Measurements from ENCODE around the gene KIFBP. TPM values are rescaled to one million over a fixed set of nuclear protein-coding genes. Genes with fewer than 3 reads are reported as not detected.
"Not testable (repeated sequence)": the region's sequence is repeated elsewhere in the genome, so short reads cannot be mapped to it uniquely, and the experiment has no call there.

KIFBP gene
- 32.6 and 40.5 TPM in 2 replicates for total RNA-seq
- polyA plus RNA-seq: 33.8 and 35.1 TPM in 2 replicates

DNA sequence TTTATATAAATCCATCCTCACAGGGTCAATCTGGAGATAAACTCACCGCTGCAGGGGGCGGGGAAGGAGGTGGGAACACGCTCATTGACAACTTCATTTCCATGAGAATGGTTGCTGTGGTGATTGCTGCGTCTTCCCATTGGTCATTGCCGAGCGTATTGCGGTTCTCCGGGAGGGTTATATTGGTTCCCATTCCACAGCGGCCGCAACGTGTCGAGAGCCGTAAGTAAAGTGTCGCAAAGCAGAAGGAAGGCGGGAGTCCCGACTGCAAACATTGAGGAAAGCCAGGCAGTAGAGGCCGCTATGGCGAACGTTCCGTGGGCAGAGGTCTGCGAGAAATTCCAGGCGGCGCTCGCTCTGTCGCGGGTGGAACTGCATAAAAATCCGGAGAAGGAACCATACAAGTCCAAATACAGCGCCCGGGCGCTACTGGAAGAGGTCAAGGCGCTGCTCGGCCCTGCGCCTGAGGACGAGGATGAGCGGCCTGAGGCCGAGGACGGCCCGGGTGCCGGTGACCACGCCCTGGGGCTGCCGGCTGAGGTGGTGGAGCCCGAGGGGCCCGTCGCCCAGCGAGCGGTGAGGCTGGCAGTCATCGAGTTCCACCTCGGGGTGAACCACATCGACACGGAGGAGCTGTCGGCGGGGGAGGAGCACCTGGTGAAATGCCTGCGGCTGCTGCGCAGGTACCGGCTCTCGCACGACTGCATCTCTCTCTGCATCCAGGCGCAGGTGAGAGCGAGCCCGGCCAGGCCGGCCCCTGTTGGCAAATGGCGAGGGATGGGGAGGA is at the start of gene KIFBP:
KIFBP (plus strand) TSS at position 274 of the 787 bp plus-strand sequence; CDS start at position 304, 30 bp downstream.
- H2AFZ ChIP-seq: peak within 1 kb of the TSS; percentile 46
- peak within 1 kb of the TSS; percentile 79 for H3K27ac ChIP-seq
- peaks cover 17% of the 10 kb centered on the region for H3K4me1 ChIP-seq (ENCODE audit: insufficient read depth)
- H3K4me3 ChIP-seq: peak within 1 kb of the TSS; percentile 57
- H3K9me3 ChIP-seq (ENCODE audit: low read depth): no peaks in the 10 kb centered on the region
- peak; percentile 96 for DNase-seq (ENCODE audit: low spot score)
- H3K36me3 ChIP-seq (replicated peaks; ENCODE audit: insufficient read depth, low read depth): no peaks in the 10 kb centered on the region
- WGBS (ENCODE audit: low lambda C conversion rate, missing lambda C conversion rate): under 1% methylated on average over 57 of the region's 62 CpGs
- no peaks in the 10 kb centered on the region for H4K20me1 ChIP-seq (ENCODE audit: insufficient read depth, poor library complexity, severe bottlenecking)
- H3K4me2 ChIP-seq: peak within 1 kb of the TSS; percentile 84
- no peaks in the 10 kb centered on the region for H3K27me3 ChIP-seq
- TF ChIP-seq, protein P1, sequence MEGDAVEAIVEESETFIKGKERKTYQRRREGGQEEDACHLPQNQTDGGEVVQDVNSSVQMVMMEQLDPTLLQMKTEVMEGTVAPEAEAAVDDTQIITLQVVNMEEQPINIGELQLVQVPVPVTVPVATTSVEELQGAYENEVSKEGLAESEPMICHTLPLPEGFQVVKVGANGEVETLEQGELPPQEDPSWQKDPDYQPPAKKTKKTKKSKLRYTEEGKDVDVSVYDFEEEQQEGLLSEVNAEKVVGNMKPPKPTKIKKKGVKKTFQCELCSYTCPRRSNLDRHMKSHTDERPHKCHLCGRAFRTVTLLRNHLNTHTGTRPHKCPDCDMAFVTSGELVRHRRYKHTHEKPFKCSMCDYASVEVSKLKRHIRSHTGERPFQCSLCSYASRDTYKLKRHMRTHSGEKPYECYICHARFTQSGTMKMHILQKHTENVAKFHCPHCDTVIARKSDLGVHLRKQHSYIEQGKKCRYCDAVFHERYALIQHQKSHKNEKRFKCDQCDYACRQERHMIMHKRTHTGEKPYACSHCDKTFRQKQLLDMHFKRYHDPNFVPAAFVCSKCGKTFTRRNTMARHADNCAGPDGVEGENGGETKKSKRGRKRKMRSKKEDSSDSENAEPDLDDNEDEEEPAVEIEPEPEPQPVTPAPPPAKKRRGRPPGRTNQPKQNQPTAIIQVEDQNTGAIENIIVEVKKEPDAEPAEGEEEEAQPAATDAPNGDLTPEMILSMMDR (IDR thresholded peaks at IDR 0.05; ENCODE audit: poor library complexity): peak; percentile 73
- TF ChIP-seq EZH2phosphoT487 (IDR thresholded peaks at IDR 0.05; ENCODE audit: low read depth, severe bottlenecking, unreplicated experiment): no peak
- H3K79me2 ChIP-seq: peaks cover 46% of the 10 kb centered on the region
- no peaks in the 10 kb centered on the region for H3K9me2 ChIP-seq (replicated peaks; ENCODE audit: insufficient read depth)

DNA sequence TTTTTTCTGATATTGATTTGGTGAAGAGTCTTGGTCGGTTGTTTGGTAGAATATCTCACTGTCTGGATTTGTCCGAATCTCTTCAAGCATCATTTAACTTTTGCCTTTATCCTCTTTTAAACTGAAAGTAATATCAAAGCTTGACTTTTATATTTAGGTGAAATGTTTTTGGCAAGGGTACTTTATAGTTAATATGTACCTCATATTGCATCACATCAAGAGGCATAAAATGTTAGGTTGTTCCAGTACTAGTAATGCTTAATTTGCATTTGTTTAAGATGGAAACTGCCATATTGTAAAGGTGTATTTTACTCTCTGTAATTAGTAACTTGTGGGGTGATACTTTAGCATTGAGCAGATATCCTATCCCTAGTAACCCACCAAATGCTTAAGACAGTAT is 49.7 kb upstream of the KIFBP start:
- H3K4me2 ChIP-seq: no peak overlapping the region
- WGBS (ENCODE audit: low lambda C conversion rate, missing lambda C conversion rate): 98% methylated on average over 2 of the region's 2 CpGs

DNA sequence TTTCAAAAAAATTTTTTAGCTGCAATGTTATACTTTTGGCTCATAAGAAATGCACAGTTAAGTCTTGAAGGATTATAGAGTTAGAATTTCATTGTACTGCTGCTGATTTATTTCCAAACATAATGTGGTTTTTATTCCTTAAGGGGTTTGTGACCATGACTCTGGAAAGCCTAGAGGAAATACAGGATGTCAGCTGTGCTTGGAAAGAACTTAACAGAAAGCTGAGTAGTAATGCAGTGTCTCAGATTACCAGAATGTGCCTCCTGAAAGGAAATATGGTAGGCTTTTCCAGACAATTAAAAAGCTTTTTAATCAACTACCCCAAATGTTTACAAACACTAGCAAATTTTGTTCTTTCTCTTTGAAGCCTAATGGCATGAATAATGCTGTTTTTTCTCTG is 47.7 kb upstream of the KIFBP start:
- not testable (repeated sequence) for H3K27me3 ChIP-seq; H3K79me2 ChIP-seq; H3K36me3 ChIP-seq (replicated peaks; ENCODE audit: insufficient read depth, low read depth); H4K20me1 ChIP-seq (ENCODE audit: insufficient read depth, poor library complexity, severe bottlenecking); H2AFZ ChIP-seq; H3K4me2 ChIP-seq; H3K9me3 ChIP-seq (ENCODE audit: low read depth); DNase-seq (ENCODE audit: low spot score); H3K4me1 ChIP-seq (ENCODE audit: insufficient read depth); H3K9me2 ChIP-seq (replicated peaks; ENCODE audit: insufficient read depth); H3K4me3 ChIP-seq; H3K27ac ChIP-seq

More for the DNA sequence above, 49.7 kb upstream of the KIFBP start:
- Histone ChIP-seq H3K9me2 (replicated peaks; ENCODE audit: insufficient read depth) (no peaks in the 10 kb centered on the region), H3K4me3 (no peak overlapping the region), H4K20me1 (ENCODE audit: insufficient read depth, poor library complexity, severe bottlenecking) (no peaks in the 10 kb centered on the region), H3K27ac (no peak overlapping the region), H3K9me3 (ENCODE audit: low read depth) (no peaks in the 10 kb centered on the region), H3K36me3 (replicated peaks; ENCODE audit: insufficient read depth, low read depth) (no peaks in the 10 kb centered on the region), H2AFZ (no peak overlapping the region), H3K27me3 (no peaks in the 10 kb centered on the region), H3K4me1 (ENCODE audit: insufficient read depth) (no peaks in the 10 kb centered on the region), H3K79me2 (no peaks in the 10 kb centered on the region)
- TF ChIP-seq, protein P1 (IDR thresholded peaks at IDR 0.05; ENCODE audit: poor library complexity): no peak
- no peak for TF ChIP-seq EZH2phosphoT487 (IDR thresholded peaks at IDR 0.05; ENCODE audit: low read depth, severe bottlenecking, unreplicated experiment)
- no peak for TF ChIP-seq EZH2 (IDR thresholded peaks at IDR 0.05; ENCODE audit: borderline replicate concordance)
- no peak for DNase-seq (ENCODE audit: low spot score)

GRCh38 chr10:68950598-68950997 is 38.0 kb upstream of the KIFBP start:
- no peaks in the 10 kb centered on the region for H4K20me1 ChIP-seq (ENCODE audit: insufficient read depth, poor library complexity, severe bottlenecking)
- 99% methylated on average over 3 of the region's 3 CpGs for WGBS (ENCODE audit: low lambda C conversion rate, missing lambda C conversion rate)
- no peaks in the 10 kb centered on the region for H3K36me3 ChIP-seq (replicated peaks; ENCODE audit: insufficient read depth, low read depth)
- no peaks in the 10 kb centered on the region for H3K27me3 ChIP-seq
- no peak for TF ChIP-seq EZH2phosphoT487 (IDR thresholded peaks at IDR 0.05; ENCODE audit: low read depth, severe bottlenecking, unreplicated experiment)
- TF ChIP-seq, protein P1 (IDR thresholded peaks at IDR 0.05; ENCODE audit: poor library complexity): no peak
- TF ChIP-seq EZH2 (IDR thresholded peaks at IDR 0.05; ENCODE audit: borderline replicate concordance): no peak
- DNase-seq (ENCODE audit: low spot score): no peak
- H3K4me3 ChIP-seq: no peak overlapping the region
- no peaks in the 10 kb centered on the region for H3K9me3 ChIP-seq (ENCODE audit: low read depth)
- no peak overlapping the region for H3K4me2 ChIP-seq
- peaks cover 6% of the 10 kb centered on the region for H3K4me1 ChIP-seq (ENCODE audit: insufficient read depth)
- no peaks in the 10 kb centered on the region for H3K9me2 ChIP-seq (replicated peaks; ENCODE audit: insufficient read depth)
- H2AFZ ChIP-seq: no peak overlapping the region
- H3K27ac ChIP-seq: no peak overlapping the region
- no peaks in the 10 kb centered on the region for H3K79me2 ChIP-seq
